Neuronal stem cell (in vitro differentiated cells): ENCODE data around the gene SSB.
"Not testable (repeated sequence)": the region's sequence is repeated elsewhere in the genome, so short reads cannot be mapped to it uniquely, and the experiment has no call there.

Experiments
- DNase-seq: peaks from one replicate; pipeline ENCODE4 v3.0.0-alpha.2; 2013; ENCODE audit warnings: low spot score
- H2AFZ ChIP-seq: one replicate; pipeline ENCODE4 v1.6.1; 2013; ENCODE audit warnings: mild to moderate bottlenecking, low read length, inconsistent platforms
- H2AK5ac ChIP-seq: 2 replicates; pipeline ENCODE4 v1.6.1; 2013; ENCODE audit warnings: low read depth, mild to moderate bottlenecking, inconsistent platforms, low read length, moderate library complexity, mixed read lengths
- H2BK120ac ChIP-seq: 2 replicates; pipeline ENCODE4 v1.6.1; 2013; ENCODE audit warnings: low read depth, mild to moderate bottlenecking, inconsistent platforms, low read length, moderate library complexity, mixed read lengths
- H2BK12ac ChIP-seq: one replicate; pipeline ENCODE4 v1.6.1; 2013; ENCODE audit warnings: low read length, inconsistent platforms
- H2BK15ac ChIP-seq: 2 replicates; pipeline ENCODE4 v1.6.1; 2013; ENCODE audit warnings: mild to moderate bottlenecking, low read length, inconsistent platforms, mixed read lengths
- H2BK5ac ChIP-seq: one replicate; pipeline ENCODE4 v1.6.1; 2013; ENCODE audit warnings: inconsistent platforms, mild to moderate bottlenecking, low read length, moderate library complexity
- H3K14ac ChIP-seq: one replicate; pipeline ENCODE4 v1.6.1; 2013; ENCODE audit warnings: low read length, inconsistent platforms
- H3K18ac ChIP-seq: 2 replicates; pipeline ENCODE4 v1.6.1; 2013; ENCODE audit warnings: low read length, inconsistent platforms
- H3K23ac ChIP-seq: 2 replicates; pipeline ENCODE4 v1.6.1; 2013; ENCODE audit warnings: low read depth, mild to moderate bottlenecking, mixed read lengths, low read length, inconsistent platforms; ENCODE audit not compliant: poor library complexity
- H3K27ac ChIP-seq: replicated peaks from 3 replicates; pipeline ENCODE4 v1.5.1; 2013; ENCODE audit warnings: low read length, inconsistent platforms
- H3K27me3 ChIP-seq, 3 experiments: 2 replicates each; pipeline ENCODE4 v1.6.1; 2013; ENCODE audit warnings: low read length in 3 of 3, mild to moderate bottlenecking in 2 of 3, inconsistent platforms in 1 of 3, low read depth in 1 of 3, mixed read lengths in 1 of 3, moderate library complexity in 1 of 3; ENCODE audit not compliant: control insufficient read depth in 3 of 3, insufficient read depth in 3 of 3
- H3K36me3 ChIP-seq, 2 donors: replicated peaks in 1 of 2; 2 replicates each; pipeline ENCODE4 v1.6.1; 2013; ENCODE audit warnings: low read length in 2 of 2; ENCODE audit not compliant: control insufficient read depth in 2 of 2, insufficient read depth in 2 of 2
- H3K4ac ChIP-seq: 2 replicates; pipeline ENCODE4 v1.6.1; 2013; ENCODE audit warnings: inconsistent platforms, mild to moderate bottlenecking, low read length, moderate library complexity
- H3K4me1 ChIP-seq, 2 donors: 1 replicate in 1 of 2; 2 replicates in 1 of 2; pipeline ENCODE4 v1.6.1; 2013; ENCODE audit warnings: low read length in 2 of 2, low read depth in 1 of 2; ENCODE audit not compliant: control insufficient read depth in 2 of 2, insufficient read depth in 1 of 2
- H3K4me2 ChIP-seq: one replicate; pipeline ENCODE4 v1.6.1; 2013; ENCODE audit warnings: mild to moderate bottlenecking, low read length, inconsistent platforms; ENCODE audit not compliant: insufficient read depth, poor library complexity, severe bottlenecking
- H3K4me3 ChIP-seq, 2 donors: 2 replicates each; pipeline ENCODE4 v1.5.1; 2013; ENCODE audit warnings: low read length in 2 of 2, mild to moderate bottlenecking in 2 of 2, inconsistent platforms in 1 of 2, moderate library complexity in 1 of 2
- H3K79me1 ChIP-seq: one replicate; pipeline ENCODE4 v1.6.1; 2013; ENCODE audit warnings: low read depth, mild to moderate bottlenecking, inconsistent platforms, low read length, moderate library complexity
- H3K9ac ChIP-seq: one replicate; pipeline ENCODE4 v1.6.1; 2013; ENCODE audit warnings: mild to moderate bottlenecking, low read depth, low read length, inconsistent platforms; ENCODE audit not compliant: poor library complexity
- H3K9me3 ChIP-seq, 2 donors: replicated peaks in 1 of 2; 2 replicates each; pipeline versions ENCODE3 to v1.6.1; 2013; ENCODE audit warnings: low read length in 2 of 2, mild to moderate bottlenecking in 2 of 2, inconsistent platforms in 1 of 2, low read depth in 1 of 2, mixed read lengths in 1 of 2, moderate library complexity in 1 of 2; ENCODE audit not compliant: control insufficient read depth in 2 of 2, insufficient read depth in 1 of 2
- H4K8ac ChIP-seq: one replicate; pipeline ENCODE4 v1.6.1; 2013; ENCODE audit warnings: low read depth, mild to moderate bottlenecking, inconsistent platforms, low read length, moderate library complexity
- H4K91ac ChIP-seq: one replicate; pipeline ENCODE4 v1.6.1; 2013; ENCODE audit warnings: low read length, low read depth, mild to moderate bottlenecking, inconsistent platforms; ENCODE audit not compliant: poor library complexity
- WGBS, 2 donors: extraction: QIAGEN DNeasy Blood & Tissue Kit; methylation state at CpG; one replicate each; pipeline ENCODE4 v1.1.7; 2013; ENCODE audit warnings: missing lambda C conversion rate in 2 of 2, mixed read lengths in 1 of 2; ENCODE audit not compliant: insufficient read length in 2 of 2, insufficient replicate concordance in 1 of 2; ENCODE audit errors: extremely low coverage in 2 of 2; 5-methylcytosine and 5-hydroxymethylcytosine counted together

The SSB gene

GRCh38 chr2:169806586-169806985 is 7.9 kb downstream of the SSB start:
- peaks cover 10 to 100% of the 10 kb centered on the region in 2 donors for H3K36me3 ChIP-seq
- H3K4me1 ChIP-seq = no peaks in the 10 kb centered on the region
- peaks cover 0 to 10% of the 10 kb centered on the region in 2 donors for H3K9me3 ChIP-seq
- no peak overlapping the region for H3K9ac ChIP-seq
- H4K8ac ChIP-seq = no peak overlapping the region
- no peak overlapping the region for H3K4me2 ChIP-seq
- DNase-seq = no peak
- no peak overlapping the region for H3K27ac ChIP-seq
- peaks cover 4% of the 10 kb centered on the region for H3K79me1 ChIP-seq
- no peak overlapping the region for H2AK5ac ChIP-seq
- no peak overlapping the region for H2BK5ac ChIP-seq
- H2BK12ac ChIP-seq = no peak overlapping the region
- H2BK15ac ChIP-seq = no peak overlapping the region
- H2BK120ac ChIP-seq = no peak overlapping the region
- no peak overlapping the region for H3K14ac ChIP-seq
- no peak overlapping the region for H2AFZ ChIP-seq
- no peak overlapping the region for H3K4me3 ChIP-seq
- no peaks in the 10 kb centered on the region for H3K27me3 ChIP-seq
- H3K4ac ChIP-seq = no peak overlapping the region
- H3K23ac ChIP-seq = no peak overlapping the region
- no peak overlapping the region for H4K91ac ChIP-seq
- H3K18ac ChIP-seq = no peak overlapping the region

GRCh38 chr2:169808221-169808620 is 9.6 kb downstream of the SSB start:
- Histone ChIP-seq H2AK5ac (no peak overlapping the region), H2AFZ (no peak overlapping the region), H3K23ac (no peak overlapping the region), H3K9ac (no peak overlapping the region), H2BK15ac (no peak overlapping the region), H3K36me3 (peaks cover 8 to 98% of the 10 kb centered on the region in 2 donors), H3K4ac (no peak overlapping the region), H4K8ac (no peak overlapping the region), H3K18ac (no peak overlapping the region), H2BK12ac (no peak overlapping the region), H2BK5ac (no peak overlapping the region), H3K14ac (no peak overlapping the region), H3K4me1 (no peaks in the 10 kb centered on the region), H3K9me3 (peaks cover 0 to 16% of the 10 kb centered on the region in 2 donors), H3K4me3 (no peak overlapping the region), H3K4me2 (no peak overlapping the region), H4K91ac (no peak overlapping the region), H3K79me1 (no peaks in the 10 kb centered on the region), H2BK120ac (no peak overlapping the region), H3K27me3 (no peaks in the 10 kb centered on the region), H3K27ac (no peak overlapping the region)
- no peak for DNase-seq
- no CpG with 5 or more reads among the region's 4 CpGs for WGBS, 2 donors

GRCh38 chr2:169815849-169816248 is 17.2 kb downstream of the SSB start:
- Histone ChIP-seq H4K8ac (no peak overlapping the region), H3K9ac (no peak overlapping the region), H3K4me1 (no peaks in the 10 kb centered on the region), H3K4me3 (no peak overlapping the region), H3K18ac (no peak overlapping the region), H3K27me3 (no peaks in the 10 kb centered on the region), H2BK15ac (no peak overlapping the region), H3K23ac (no peak overlapping the region), H3K9me3 (peaks cover 0 to 13% of the 10 kb centered on the region in 2 donors), H3K36me3 (peaks cover 10 to 88% of the 10 kb centered on the region in 2 donors), H3K4me2 (no peak overlapping the region), H3K14ac (no peak overlapping the region), H4K91ac (no peak overlapping the region), H2BK5ac (no peak overlapping the region), H2BK12ac (no peak overlapping the region), H2BK120ac (no peak overlapping the region), H3K27ac (no peak overlapping the region), H2AK5ac (no peak overlapping the region), H3K79me1 (no peaks in the 10 kb centered on the region), H3K4ac (no peak overlapping the region), H2AFZ (no peak overlapping the region)
- no peak for DNase-seq
- WGBS, 2 donors = no CpG with 5 or more reads among the region's 1 CpG

GRCh38 chr2:169816961-169817360 is 18.3 kb downstream of the SSB start:
- not testable (repeated sequence) for H2BK15ac ChIP-seq, H3K9ac ChIP-seq, H4K8ac ChIP-seq, H2AFZ ChIP-seq, H3K27me3 ChIP-seq, H3K79me1 ChIP-seq, H3K18ac ChIP-seq, H3K14ac ChIP-seq, H3K23ac ChIP-seq, H4K91ac ChIP-seq, H3K4me1 ChIP-seq, H3K4me2 ChIP-seq, H2BK120ac ChIP-seq, DNase-seq, H3K4me3 ChIP-seq, H3K27ac ChIP-seq, H3K4ac ChIP-seq, H2BK12ac ChIP-seq, H2AK5ac ChIP-seq, H2BK5ac ChIP-seq, H3K9me3 ChIP-seq
- H3K36me3 ChIP-seq = peaks cover 8 to 88% of the 10 kb centered on the region in 2 donors
